Omental fat pad (tissue), 4 donors: Measurements from ENCODE around the gene LIPN. TPM values are rescaled to one million over a fixed set of nuclear protein-coding genes. Genes with fewer than 3 reads are reported as not detected.

Experiments
- ATAC-seq: fragments of 150-250 bp; one replicate; pipeline ENCODE4 v1.9.1; 2016; ENCODE audit warnings: mild to moderate bottlenecking, moderate library complexity; ENCODE audit not compliant: low FRiP score
- DNase-seq: peaks from one replicate; pipeline ENCODE4 v3.0.0-alpha.2; 2019; ENCODE audit warnings: low spot score
- CTCF ChIP-seq, 3 donors: fragments of 450-650 bp; IDR thresholded peaks; one replicate each; pipeline ENCODE4 v1.5.1; 2016 to 2017; ENCODE audit warnings: antibody characterized with exemption in 3 of 3, mild to moderate bottlenecking in 3 of 3, moderate library complexity in 2 of 3
- total RNA-seq, 4 donors: library from RNA; depleted of rRNA; stranded (reverse); fragments of >200 nt; gene quantifications; one replicate each; pipeline ENCODE4 v1.1.0, GENCODE V29; 2016

LIPN gene
- total RNA-seq, 4 donors from 2014 or later: 0.56 to 1.4 TPM; not detected in 2

- DNase-seq (no peak), ATAC-seq (no peak)
- TF ChIP-seq CTCF (IDR thresholded peaks at IDR 0.05): no peak
These were observed 66.6 kb downstream of the LIPN start for GRCh38 chr10:88826388-88826787.

GRCh38 chr10:88827671-88828070 is 67.9 kb downstream of the LIPN start:
- ATAC-seq (no peak), DNase-seq (no peak)
- no peak for TF ChIP-seq CTCF (IDR thresholded peaks at IDR 0.05)

GRCh38 chr10:88828310-88828709 is 68.5 kb downstream of the LIPN start:
- no peak for TF ChIP-seq CTCF (IDR thresholded peaks at IDR 0.05)
- DNase-seq (no peak), ATAC-seq (no peak)

Other genes with a start within 250 kb of the LIPN start
- gene RNLS, start 176.7 kb upstream of the LIPN start, total RNA-seq: 10 to 100 TPM; 13.3 to 24.7 (median 18.3) TPM
- gene LIPJ, start 173.3 kb upstream of the LIPN start, total RNA-seq: under 1 TPM in 3 of 4 donors, not detected in 1; 0.19 to 0.47 (median 0.46) TPM
- gene LIPF, start 95.6 kb upstream of the LIPN start, total RNA-seq: not detected
- not detected for gene LIPK, start 53.8 kb upstream of the LIPN start, total RNA-seq
- not detected for gene LIPM, start 42.7 kb downstream of the LIPN start, total RNA-seq
- gene ANKRD22, start 91.8 kb downstream of the LIPN start, total RNA-seq: under 1 TPM in 1 of 4 donors, not detected in 3; 0.63 TPM
- gene STAMBPL1, start 120.2 kb downstream of the LIPN start, total RNA-seq: 10 to 100 TPM; 14.4 to 25.1 (median 16.2) TPM
- 100 to 1,000 TPM; 144 to 840 (median 162) TPM for gene ACTA2, start 192.8 kb downstream of the LIPN start, total RNA-seq
- 10 to 100 TPM; 23.3 to 92.5 (median 46.7) TPM for gene FAS, start 230.8 kb downstream of the LIPN start, total RNA-seq